GM12873 (cell line): ENCODE results near the gene AMBN.

ENCODE experiments used
- TF ChIP-seq, protein P1 (sequence below): IDR thresholded peaks from 2 replicates; pipeline ENCODE4 v1.5.1; 2012; ENCODE audit warnings: low read depth, mild to moderate bottlenecking, moderate library complexity, low read length, control low read depth; ENCODE audit not compliant: insufficient read depth; ENCODE audit errors: missing control alignments

AMBN gene

DNA sequence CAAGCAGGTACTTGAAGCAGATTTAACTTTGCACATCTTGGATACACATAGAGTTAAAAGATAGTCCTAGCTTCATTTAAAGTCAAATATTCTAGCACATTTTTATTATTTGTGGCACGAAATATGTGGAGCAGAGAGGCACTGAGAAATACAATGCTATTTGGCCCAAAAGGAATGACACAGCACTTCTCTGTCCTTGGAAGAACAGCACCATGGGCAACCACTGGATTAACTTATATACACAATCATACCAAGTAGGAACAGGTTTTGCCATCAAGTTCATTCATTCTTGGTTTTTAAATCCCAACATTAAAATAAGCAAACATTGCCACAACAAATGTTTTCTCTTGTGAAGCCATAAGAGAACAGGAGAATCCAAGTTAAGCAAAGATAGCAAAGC is 35.6 kb downstream of the AMBN start:
- TF ChIP-seq, protein P1, sequence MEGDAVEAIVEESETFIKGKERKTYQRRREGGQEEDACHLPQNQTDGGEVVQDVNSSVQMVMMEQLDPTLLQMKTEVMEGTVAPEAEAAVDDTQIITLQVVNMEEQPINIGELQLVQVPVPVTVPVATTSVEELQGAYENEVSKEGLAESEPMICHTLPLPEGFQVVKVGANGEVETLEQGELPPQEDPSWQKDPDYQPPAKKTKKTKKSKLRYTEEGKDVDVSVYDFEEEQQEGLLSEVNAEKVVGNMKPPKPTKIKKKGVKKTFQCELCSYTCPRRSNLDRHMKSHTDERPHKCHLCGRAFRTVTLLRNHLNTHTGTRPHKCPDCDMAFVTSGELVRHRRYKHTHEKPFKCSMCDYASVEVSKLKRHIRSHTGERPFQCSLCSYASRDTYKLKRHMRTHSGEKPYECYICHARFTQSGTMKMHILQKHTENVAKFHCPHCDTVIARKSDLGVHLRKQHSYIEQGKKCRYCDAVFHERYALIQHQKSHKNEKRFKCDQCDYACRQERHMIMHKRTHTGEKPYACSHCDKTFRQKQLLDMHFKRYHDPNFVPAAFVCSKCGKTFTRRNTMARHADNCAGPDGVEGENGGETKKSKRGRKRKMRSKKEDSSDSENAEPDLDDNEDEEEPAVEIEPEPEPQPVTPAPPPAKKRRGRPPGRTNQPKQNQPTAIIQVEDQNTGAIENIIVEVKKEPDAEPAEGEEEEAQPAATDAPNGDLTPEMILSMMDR, result no peak

DNA sequence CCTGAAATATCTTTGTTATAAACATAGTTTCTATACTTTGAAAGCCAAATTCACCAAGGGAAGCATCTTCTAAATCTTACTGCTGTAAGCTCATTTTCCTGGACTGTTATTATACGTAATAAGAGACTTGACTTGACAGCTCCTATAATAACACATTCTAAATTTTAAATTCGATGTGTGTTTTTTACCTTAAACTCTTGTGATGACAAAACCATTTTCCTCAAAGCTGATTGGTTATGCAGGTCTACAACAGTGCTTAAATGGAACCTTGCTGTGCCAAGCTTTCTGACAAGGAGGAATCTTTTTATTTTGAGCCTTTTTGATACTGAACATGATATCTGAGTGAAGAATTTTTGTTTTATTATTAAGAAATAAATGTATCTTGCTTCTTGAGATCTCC is 36.4 kb downstream of the AMBN start, which contains the start of gene ENAM:
Gene ENAM, plus strand, starts transcription at position 301 of the 400 bp plus-strand sequence. CDS start 757 bp downstream, outside the sequence.
- TF ChIP-seq, protein P1, result no peak

DNA sequence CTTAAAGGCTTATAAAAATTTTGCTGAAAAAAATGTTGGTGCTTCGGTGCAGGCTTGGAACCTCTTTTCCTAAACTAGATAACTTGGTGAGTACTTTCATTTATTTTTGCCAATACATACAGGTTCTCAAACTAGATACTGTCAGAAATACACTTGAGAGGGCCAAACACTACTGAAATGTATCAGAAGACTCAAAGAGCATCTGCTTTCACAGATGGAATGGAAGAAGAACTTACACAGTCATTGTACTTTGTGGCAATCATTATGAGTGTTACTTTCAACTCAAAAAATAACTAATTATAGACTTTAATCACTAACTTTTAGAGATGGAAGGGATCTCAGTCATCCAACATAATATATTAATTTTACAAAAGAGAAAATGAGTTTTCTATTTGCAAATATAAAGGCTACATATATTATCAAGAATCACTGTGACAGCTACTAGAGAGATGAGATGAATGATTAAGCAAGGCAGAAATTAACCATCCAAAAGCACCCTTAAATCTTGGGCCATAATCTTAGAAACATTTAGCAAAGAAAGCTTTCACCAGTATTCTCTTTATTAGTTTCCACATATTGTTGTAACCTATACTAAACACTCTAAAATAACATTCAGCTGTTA is 37.5 kb downstream of the AMBN start:
- TF ChIP-seq, protein P1, result no peak

DNA sequence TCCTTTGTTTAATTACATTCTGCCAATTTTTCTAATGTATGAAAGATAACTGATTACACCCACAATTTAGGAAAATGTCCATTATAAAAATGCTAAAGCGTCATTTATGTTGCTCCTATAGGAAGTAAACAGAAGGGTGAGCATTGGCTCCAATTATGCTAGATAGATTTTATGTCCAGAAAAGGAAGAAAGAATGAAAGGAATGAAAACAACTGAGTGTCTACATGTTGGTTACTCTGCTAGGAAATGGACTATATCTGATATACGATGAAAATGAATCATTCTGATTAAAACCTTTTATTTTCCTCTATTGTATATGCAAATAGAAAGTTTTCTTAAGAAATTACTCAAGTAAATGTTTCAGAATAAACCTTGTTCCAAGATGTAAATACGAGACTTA is 38.1 kb downstream of the AMBN start:
- TF ChIP-seq, protein P1, result no peak

DNA sequence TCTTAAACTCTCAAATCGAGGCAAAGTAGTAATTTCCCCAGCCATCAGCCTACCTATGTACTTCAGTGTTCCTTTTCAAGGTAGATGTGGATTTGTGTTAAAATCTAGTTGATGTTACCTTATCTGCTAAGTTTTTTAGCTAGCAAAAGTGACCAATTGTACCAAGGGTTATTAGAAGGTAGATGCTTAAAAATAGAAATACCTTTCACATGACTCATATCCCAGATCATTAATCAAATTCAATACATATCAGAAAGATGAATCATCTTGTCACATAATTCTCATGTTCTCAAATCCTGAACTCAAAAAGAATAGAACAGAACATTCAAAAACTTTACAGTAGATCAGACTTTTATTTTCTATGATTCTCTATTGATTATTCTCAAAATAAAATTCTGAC is 40.0 kb downstream of the AMBN start:
- TF ChIP-seq, protein P1, result no peak

DNA sequence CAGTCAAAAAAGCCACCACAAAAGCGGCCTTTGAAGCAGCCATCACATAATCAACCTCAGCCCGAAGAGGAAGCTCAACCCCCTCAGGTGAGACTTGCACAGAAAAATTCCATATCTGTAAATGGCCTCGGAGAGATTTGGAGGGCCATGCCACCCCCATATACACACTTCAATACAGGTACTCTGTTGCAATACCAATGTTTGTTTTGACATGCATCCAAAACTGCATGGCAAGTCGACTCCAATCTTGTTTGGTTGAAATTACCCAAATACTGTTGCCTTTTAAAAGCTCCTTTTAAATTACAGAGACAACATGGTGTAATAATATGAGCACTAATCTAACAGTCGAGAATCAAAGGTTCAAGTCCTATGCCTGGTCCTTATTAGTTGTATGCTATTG is 42.4 kb downstream of the AMBN start:
- TF ChIP-seq, protein P1, result no peak

DNA sequence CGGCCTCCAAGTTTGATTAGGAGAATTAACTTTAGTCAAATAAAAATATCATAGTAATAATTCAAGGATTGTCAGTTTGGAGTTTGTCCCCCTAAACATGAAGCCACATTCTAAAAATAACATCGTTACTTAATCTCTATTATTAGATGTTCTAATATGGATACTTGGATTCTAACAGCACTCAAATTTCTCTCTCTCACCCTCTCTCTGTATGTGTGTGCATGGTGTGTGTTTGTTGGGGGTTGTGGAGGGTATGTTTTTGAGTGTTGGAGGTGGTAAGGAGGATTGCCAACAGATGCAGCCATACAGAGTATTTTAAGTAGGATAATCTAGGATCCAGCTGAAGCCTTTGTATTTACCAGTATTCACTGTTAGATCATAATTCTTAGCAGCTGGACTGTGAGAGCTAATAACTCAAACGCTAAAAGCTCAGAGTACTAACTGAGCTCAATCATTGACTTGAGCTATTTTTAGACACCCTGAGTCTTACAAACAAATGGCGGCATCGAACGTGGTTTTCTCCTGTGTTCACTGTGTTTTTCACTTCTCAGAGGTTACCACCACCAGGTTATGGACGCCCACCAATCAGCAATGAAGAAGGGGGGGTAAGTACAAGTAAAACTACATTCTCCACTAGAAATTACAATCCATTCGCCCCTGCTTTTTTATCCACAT is 45.3 kb downstream of the AMBN start:
- TF ChIP-seq, protein P1, result no peak
